H9 (cell line): ENCODE measurements around the gene CIB4. TPM values are rescaled to one million over a fixed set of nuclear protein-coding genes. Genes with fewer than 3 reads are reported as not detected.

Experiments used
- DNase-seq: peaks from one replicate; pipeline ENCODE4 v3.0.0-alpha.2; 2017
- H2AFZ ChIP-seq: one replicate; pipeline ENCODE4 v1.6.1; 2013; ENCODE audit warnings: mild to moderate bottlenecking, low read length, control low read depth, moderate library complexity
- H2AK5ac ChIP-seq: 2 replicates; pipeline ENCODE4 v1.6.1; 2013; ENCODE audit warnings: low read length, control low read depth, mixed read lengths; ENCODE audit not compliant: insufficient read length
- H2BK120ac ChIP-seq: one replicate; pipeline ENCODE4 v1.6.1; 2013; ENCODE audit warnings: low read depth, mild to moderate bottlenecking, low read length, control low read depth, inconsistent platforms; ENCODE audit not compliant: poor library complexity, severe bottlenecking
- H2BK12ac ChIP-seq: 2 replicates; pipeline ENCODE4 v1.6.1; 2013; ENCODE audit warnings: low read length, control low read depth, mixed read lengths, low read depth; ENCODE audit not compliant: insufficient read length
- H2BK15ac ChIP-seq: 2 replicates; pipeline ENCODE4 v1.6.1; 2013; ENCODE audit warnings: low read depth, low read length, control low read depth
- H2BK20ac ChIP-seq: one replicate; pipeline ENCODE4 v1.6.1; 2013; ENCODE audit warnings: low read depth, mild to moderate bottlenecking, low read length, control low read depth, inconsistent platforms; ENCODE audit not compliant: poor library complexity, severe bottlenecking
- H2BK5ac ChIP-seq: 2 replicates; pipeline ENCODE4 v1.6.1; 2013; ENCODE audit warnings: low read length, control low read depth, mixed read lengths; ENCODE audit not compliant: insufficient read length
- H3K14ac ChIP-seq: 2 replicates; pipeline ENCODE4 v1.6.1; 2013; ENCODE audit warnings: low read length, control low read depth; ENCODE audit not compliant: insufficient read depth
- H3K18ac ChIP-seq: 2 replicates; pipeline ENCODE4 v1.6.1; 2013; ENCODE audit warnings: low read depth, mild to moderate bottlenecking, mixed read lengths, low read length, control low read depth; ENCODE audit not compliant: insufficient read length
- H3K23ac ChIP-seq: 2 replicates; pipeline ENCODE4 v1.6.1; 2013; ENCODE audit warnings: low read length, control low read depth, mixed read lengths, low read depth; ENCODE audit not compliant: insufficient read length
- H3K23me2 ChIP-seq: 2 replicates; pipeline ENCODE4 v1.6.1; 2013; ENCODE audit warnings: low read depth, mild to moderate bottlenecking, mixed read lengths, low read length, control low read depth; ENCODE audit not compliant: insufficient read length, poor library complexity, severe bottlenecking
- H3K27ac ChIP-seq: 2 replicates; pipeline ENCODE4 v1.5.1; 2013; ENCODE audit warnings: low read length, control low read depth, mixed read lengths, low read depth; ENCODE audit not compliant: insufficient read length
- H3K27me3 ChIP-seq: 2 replicates; pipeline ENCODE4 v1.6.1; 2013; ENCODE audit warnings: low read length, control low read depth, inconsistent platforms; ENCODE audit not compliant: insufficient read depth
- H3K4ac ChIP-seq: 2 replicates; pipeline ENCODE4 v1.6.1; 2013; ENCODE audit warnings: low read depth, mild to moderate bottlenecking, control low read depth, inconsistent platforms, low read length, moderate library complexity
- H3K4me1 ChIP-seq: 2 replicates; pipeline ENCODE4 v1.6.1; 2013; ENCODE audit warnings: low read length, control low read depth, inconsistent platforms; ENCODE audit not compliant: insufficient read depth
- H3K4me2 ChIP-seq: 2 replicates; pipeline ENCODE4 v1.6.1; 2013; ENCODE audit warnings: low read length, control low read depth, mixed read lengths; ENCODE audit not compliant: insufficient read length, insufficient read depth
- H3K56ac ChIP-seq: 2 replicates; pipeline ENCODE4 v1.6.1; 2013; ENCODE audit warnings: low read depth, mild to moderate bottlenecking, mixed read lengths, low read length, control low read depth; ENCODE audit not compliant: insufficient read length
- H3K79me1 ChIP-seq: 2 replicates; pipeline ENCODE4 v1.6.1; 2013; ENCODE audit warnings: low read depth, mild to moderate bottlenecking, moderate library complexity, low read length, control low read depth, inconsistent platforms; ENCODE audit not compliant: insufficient read depth, poor library complexity, severe bottlenecking
- H3K79me2 ChIP-seq: 2 replicates; pipeline ENCODE4 v1.6.1; 2013; ENCODE audit warnings: low read length, control low read depth, inconsistent platforms; ENCODE audit not compliant: insufficient read depth
- H3K9ac ChIP-seq: 2 replicates; pipeline ENCODE4 v1.6.1; 2013; ENCODE audit warnings: low read length, control low read depth, mixed read lengths; ENCODE audit not compliant: insufficient read length; ENCODE audit errors: extremely low read depth
- H3K9me3 ChIP-seq: one replicate; pipeline ENCODE4 v1.6.1; 2013; ENCODE audit warnings: low read depth, low read length, inconsistent platforms; ENCODE audit not compliant: control insufficient read depth
- H3T11ph ChIP-seq: one replicate; pipeline ENCODE4 v1.6.1; 2013; ENCODE audit warnings: mild to moderate bottlenecking, low read length, control low read depth, inconsistent platforms
- H4K20me1 ChIP-seq: one replicate; pipeline ENCODE4 v1.6.1; 2013; ENCODE audit not compliant: control insufficient read depth, insufficient read length, insufficient read depth
- H4K5ac ChIP-seq: 2 replicates; pipeline ENCODE4 v1.6.1; 2013; ENCODE audit warnings: low read depth, mild to moderate bottlenecking, mixed read lengths, low read length, control low read depth; ENCODE audit not compliant: insufficient read length
- H4K8ac ChIP-seq: replicated peaks from 2 replicates; pipeline ENCODE4 v1.6.1; 2013; ENCODE audit warnings: low read length, control low read depth, mixed read lengths, low read depth; ENCODE audit not compliant: insufficient read length
- H4K91ac ChIP-seq: 2 replicates; pipeline ENCODE4 v1.6.1; 2013; ENCODE audit warnings: low read depth, mild to moderate bottlenecking, moderate library complexity, mixed read lengths, low read length, control low read depth; ENCODE audit not compliant: insufficient read length
- H3K27ac Mint-ChIP-seq, 3 experiments: 2 replicates in 2 of 3; 3 replicates in 1 of 3; pipeline ENCODE4 v1.8.0; 2020 to 2021; ENCODE audit warnings: mixed read lengths in 3 of 3, mild to moderate bottlenecking in 1 of 3, moderate library complexity in 1 of 3
- H3K27me3 Mint-ChIP-seq: 2 replicates; pipeline ENCODE4 v1.8.0; 2021; ENCODE audit warnings: low read depth, mild to moderate bottlenecking, moderate library complexity, mixed read lengths
- H3K36me3 Mint-ChIP-seq, 3 experiments: 2 replicates in 2 of 3; 3 replicates in 1 of 3; pipeline ENCODE4 v1.8.0; 2020 to 2021; ENCODE audit warnings: low read depth in 3 of 3, mixed read lengths in 3 of 3; ENCODE audit not compliant: insufficient read depth in 1 of 3
- H3K4me1 Mint-ChIP-seq, 2 experiments: 2 replicates each; pipeline ENCODE4 v1.8.0; 2020; ENCODE audit warnings: mixed read lengths in 2 of 2
- H3K4me3 Mint-ChIP-seq, 2 experiments: 2 replicates in 1 of 2; 3 replicates in 1 of 2; pipeline ENCODE4 v1.8.0; 2020 to 2021; ENCODE audit warnings: mild to moderate bottlenecking in 2 of 2, mixed read lengths in 2 of 2, moderate library complexity in 1 of 2
- H3K9me3 Mint-ChIP-seq, 2 experiments: 2 replicates in 1 of 2; 3 replicates in 1 of 2; pipeline ENCODE4 v1.8.0; 2020; ENCODE audit warnings: mild to moderate bottlenecking in 2 of 2, mixed read lengths in 2 of 2, moderate library complexity in 1 of 2
- CTCF ChIP-seq: fragments of 200-600 bp; sonication (generic); conservative IDR thresholded peaks from 3 replicates; pipeline ENCODE4 v1.8.0; 2021; ENCODE audit warnings: antibody characterized with exemption, mild to moderate bottlenecking
- WGBS: extraction: QIAGEN DNeasy Blood & Tissue Kit; methylation state at CpG from one replicate; pipeline ENCODE4 v1.1.7; 2013; ENCODE audit warnings: missing lambda C conversion rate, low lambda C conversion rate, mixed read lengths; ENCODE audit not compliant: insufficient read length; ENCODE audit errors: extremely low coverage; 5-methylcytosine and 5-hydroxymethylcytosine counted together
- total RNA-seq: library from RNA; stranded (reverse); gene quantifications from 2 replicates; pipeline ENCODE4 v1.2.1, GENCODE V29; 2021

Gene CIB4
- total RNA-seq, 1 experiment from 2014 or later: not detected

- no peak overlapping the region for H3K9ac ChIP-seq
- no peak overlapping the region for H2BK120ac ChIP-seq
- no peak overlapping the region for H2BK12ac ChIP-seq
- H3K4me3 Mint-ChIP-seq: no peak overlapping the region
- WGBS: no CpG with 5 or more reads among the region's 8 CpGs
- no peaks in the 10 kb centered on the region for H3K79me2 ChIP-seq
- H3K23ac ChIP-seq: no peak overlapping the region
- no peak overlapping the region for H2BK5ac ChIP-seq
- no peak overlapping the region for H3K4ac ChIP-seq
- no peak for TF ChIP-seq CTCF
- H4K5ac ChIP-seq: no peak overlapping the region
- H3K36me3 Mint-ChIP-seq: no peaks in the 10 kb centered on the region
- no peak overlapping the region for H3K27ac Mint-ChIP-seq
- H2BK20ac ChIP-seq: no peak overlapping the region
- H3K27me3 Mint-ChIP-seq: peaks cover 29% of the 10 kb centered on the region
- no peaks in the 10 kb centered on the region for H3K27me3 ChIP-seq
- H2AK5ac ChIP-seq: no peak overlapping the region
- no peak overlapping the region for H3K14ac ChIP-seq
- H2BK15ac ChIP-seq: no peak overlapping the region
- no peak overlapping the region for H3K4me2 ChIP-seq
- H3T11ph ChIP-seq: no peak overlapping the region
- H4K8ac ChIP-seq: no peak overlapping the region
- H3K4me1 Mint-ChIP-seq: peaks cover 6 to 21% of the 10 kb centered on the region in 2 experiments; a peak in 3 of 4 replicates
- no peaks in the 10 kb centered on the region for H3K79me1 ChIP-seq
- no peak overlapping the region for H3K27ac ChIP-seq
- H3K23me2 ChIP-seq: no peaks in the 10 kb centered on the region
- H4K91ac ChIP-seq: no peak overlapping the region
- DNase-seq: peak; percentile 20
- no peak overlapping the region for H2AFZ ChIP-seq
- H3K18ac ChIP-seq: no peak overlapping the region
- H4K20me1 ChIP-seq: no peaks in the 10 kb centered on the region
- no peaks in the 10 kb centered on the region for H3K4me1 ChIP-seq
- H3K9me3 Mint-ChIP-seq: no peaks in the 10 kb centered on the region
- H3K56ac ChIP-seq: no peak overlapping the region
- H3K9me3 ChIP-seq: no peaks in the 10 kb centered on the region
These were observed 33.5 kb downstream of the CIB4 start for GRCh38 chr2:26607698-26608097.
